SK-N-SH (cell line): ENCODE data around the gene SGMS2.

ENCODE experiments used
- EZH2phosphoT487 ChIP-seq: fragments of 200-600 bp; sonication (generic); IDR thresholded peaks from 2 replicates; pipeline ENCODE4 v1.6.1; 2017; ENCODE audit warnings: low read depth, mixed run types, mild to moderate bottlenecking, antibody characterized with exemption, moderate library complexity, borderline replicate concordance
- RFX5 ChIP-seq: IDR thresholded peaks from 2 replicates; pipeline ENCODE4 v1.6.1; 2012; ENCODE audit warnings: mild to moderate bottlenecking, improper control_type of control experiment, low read length
- TF ChIP-seq, protein P1 (sequence below): fragments of 150-350 bp; IDR thresholded peaks from 2 replicates; pipeline ENCODE4 v1.6.1; 2016; ENCODE audit warnings: mild to moderate bottlenecking, low read depth, low read length
- TF ChIP-seq, protein P2 (sequence below): fragments of 200-600 bp; sonication (generic); IDR thresholded peaks from 2 replicates; pipeline ENCODE4 v1.6.1; 2017; ENCODE audit warnings: antibody characterized with exemption, mild to moderate bottlenecking, moderate library complexity
- TF ChIP-seq, protein P3 (sequence below): IDR thresholded peaks from 2 replicates; pipeline ENCODE4 v1.4.0; 2012; ENCODE audit warnings: low read depth
- TF ChIP-seq, protein P4 (sequence below): IDR thresholded peaks from 2 replicates; pipeline ENCODE4; 2012

DNA sequence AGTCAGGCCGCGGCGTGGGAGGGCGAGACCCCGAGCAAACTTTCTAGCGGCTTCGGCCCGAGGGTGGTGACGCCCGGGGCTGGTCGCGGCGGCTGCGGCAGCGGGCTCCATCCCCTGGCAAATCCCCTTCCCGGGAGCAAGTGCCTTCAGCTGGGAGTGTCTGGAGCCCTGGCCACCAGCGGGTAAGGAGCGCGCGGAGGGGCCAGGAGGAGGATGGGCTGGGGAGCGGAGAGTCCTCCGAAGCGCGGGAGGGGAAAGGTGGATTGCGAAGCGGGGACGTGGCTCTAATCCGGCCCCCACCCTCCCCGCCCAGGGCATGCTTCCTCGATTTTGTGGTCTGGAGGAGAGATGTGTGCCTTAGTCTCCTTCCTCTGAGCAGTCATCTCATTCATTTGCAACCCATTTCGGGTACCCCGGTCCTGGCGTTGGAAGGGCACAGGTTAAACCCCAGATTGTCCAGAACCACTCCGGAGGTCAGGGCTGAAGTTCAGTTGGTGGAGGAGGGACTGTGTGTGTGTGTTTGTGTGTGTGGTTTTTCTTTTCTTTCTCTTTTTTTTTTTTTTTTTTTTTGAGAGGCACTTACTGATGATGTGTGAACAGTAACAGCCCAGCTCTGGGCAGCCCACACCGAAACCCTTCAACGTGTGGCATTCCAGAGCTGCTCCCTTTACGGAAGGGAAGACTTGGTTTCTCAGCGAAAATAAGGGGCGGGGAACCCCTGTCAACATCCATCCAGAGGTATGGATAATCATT, 516 bp downstream of the SGMS2 start:
- TF ChIP-seq, protein P1, sequence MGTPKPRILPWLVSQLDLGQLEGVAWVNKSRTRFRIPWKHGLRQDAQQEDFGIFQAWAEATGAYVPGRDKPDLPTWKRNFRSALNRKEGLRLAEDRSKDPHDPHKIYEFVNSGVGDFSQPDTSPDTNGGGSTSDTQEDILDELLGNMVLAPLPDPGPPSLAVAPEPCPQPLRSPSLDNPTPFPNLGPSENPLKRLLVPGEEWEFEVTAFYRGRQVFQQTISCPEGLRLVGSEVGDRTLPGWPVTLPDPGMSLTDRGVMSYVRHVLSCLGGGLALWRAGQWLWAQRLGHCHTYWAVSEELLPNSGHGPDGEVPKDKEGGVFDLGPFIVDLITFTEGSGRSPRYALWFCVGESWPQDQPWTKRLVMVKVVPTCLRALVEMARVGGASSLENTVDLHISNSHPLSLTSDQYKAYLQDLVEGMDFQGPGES = no peak
- TF ChIP-seq, protein P2, sequence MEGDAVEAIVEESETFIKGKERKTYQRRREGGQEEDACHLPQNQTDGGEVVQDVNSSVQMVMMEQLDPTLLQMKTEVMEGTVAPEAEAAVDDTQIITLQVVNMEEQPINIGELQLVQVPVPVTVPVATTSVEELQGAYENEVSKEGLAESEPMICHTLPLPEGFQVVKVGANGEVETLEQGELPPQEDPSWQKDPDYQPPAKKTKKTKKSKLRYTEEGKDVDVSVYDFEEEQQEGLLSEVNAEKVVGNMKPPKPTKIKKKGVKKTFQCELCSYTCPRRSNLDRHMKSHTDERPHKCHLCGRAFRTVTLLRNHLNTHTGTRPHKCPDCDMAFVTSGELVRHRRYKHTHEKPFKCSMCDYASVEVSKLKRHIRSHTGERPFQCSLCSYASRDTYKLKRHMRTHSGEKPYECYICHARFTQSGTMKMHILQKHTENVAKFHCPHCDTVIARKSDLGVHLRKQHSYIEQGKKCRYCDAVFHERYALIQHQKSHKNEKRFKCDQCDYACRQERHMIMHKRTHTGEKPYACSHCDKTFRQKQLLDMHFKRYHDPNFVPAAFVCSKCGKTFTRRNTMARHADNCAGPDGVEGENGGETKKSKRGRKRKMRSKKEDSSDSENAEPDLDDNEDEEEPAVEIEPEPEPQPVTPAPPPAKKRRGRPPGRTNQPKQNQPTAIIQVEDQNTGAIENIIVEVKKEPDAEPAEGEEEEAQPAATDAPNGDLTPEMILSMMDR = no peak
- TF ChIP-seq RFX5 (no peak), EZH2phosphoT487 (no peak)
- TF ChIP-seq, protein P3, sequence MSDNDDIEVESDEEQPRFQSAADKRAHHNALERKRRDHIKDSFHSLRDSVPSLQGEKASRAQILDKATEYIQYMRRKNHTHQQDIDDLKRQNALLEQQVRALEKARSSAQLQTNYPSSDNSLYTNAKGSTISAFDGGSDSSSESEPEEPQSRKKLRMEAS = no peak
- TF ChIP-seq, protein P4, sequence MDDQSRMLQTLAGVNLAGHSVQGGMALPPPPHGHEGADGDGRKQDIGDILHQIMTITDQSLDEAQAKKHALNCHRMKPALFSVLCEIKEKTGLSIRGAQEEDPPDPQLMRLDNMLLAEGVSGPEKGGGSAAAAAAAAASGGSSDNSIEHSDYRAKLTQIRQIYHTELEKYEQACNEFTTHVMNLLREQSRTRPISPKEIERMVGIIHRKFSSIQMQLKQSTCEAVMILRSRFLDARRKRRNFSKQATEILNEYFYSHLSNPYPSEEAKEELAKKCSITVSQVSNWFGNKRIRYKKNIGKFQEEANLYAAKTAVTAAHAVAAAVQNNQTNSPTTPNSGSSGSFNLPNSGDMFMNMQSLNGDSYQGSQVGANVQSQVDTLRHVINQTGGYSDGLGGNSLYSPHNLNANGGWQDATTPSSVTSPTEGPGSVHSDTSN = no peak
